Measurements from ENCODE around the gene COL27A1.

Gene COL27A1

GRCh38 chr9:114339130-114339908 is 184.0 kb downstream of the COL27A1 start:
- peak; percentile 47 to 50 for DNase-seq (ENCODE audit: low read depth in 2 of 2)

- DNase-seq (ENCODE audit: low read depth in 2 of 2), result no peak
Observed at GRCh38 chr9:114341152-114341830, 186.0 kb downstream of the COL27A1 start.

GRCh38 chr9:114341991-114342390 is 186.7 kb downstream of the COL27A1 start:
- DNase-seq (ENCODE audit: low read depth in 2 of 2), result no peak

- DNase-seq (ENCODE audit: low read depth in 2 of 2), result no peak
Observed at GRCh38 chr9:114342755-114343440, 187.6 kb downstream of the COL27A1 start.

- no peak for DNase-seq (ENCODE audit: low read depth in 2 of 2)
Observed at GRCh38 chr9:114343471-114344187, 188.3 kb downstream of the COL27A1 start.

- DNase-seq (ENCODE audit: low read depth in 2 of 2), result no peak
Observed at GRCh38 chr9:114344188-114344566, 188.8 kb downstream of the COL27A1 start.

- no peak for DNase-seq (ENCODE audit: low read depth in 2 of 2)
Observed at GRCh38 chr9:114344692-114345091, 189.4 kb downstream of the COL27A1 start.

- DNase-seq (ENCODE audit: low read depth in 2 of 2), result no peak
Observed at GRCh38 chr9:114345493-114346065, 190.2 kb downstream of the COL27A1 start.

GRCh38 chr9:114346146-114346545 is 190.8 kb downstream of the COL27A1 start:
- DNase-seq (ENCODE audit: low read depth in 2 of 2), result no peak

GRCh38 chr9:114347675-114348074 is 192.3 kb downstream of the COL27A1 start:
- DNase-seq (ENCODE audit: low read depth in 2 of 2), result no peak

GRCh38 chr9:114348261-114348905 is 193.0 kb downstream of the COL27A1 start:
- no peak for DNase-seq (ENCODE audit: low read depth in 2 of 2)

- DNase-seq (ENCODE audit: low read depth in 2 of 2), result peak; percentile 87 to 90
Observed at GRCh38 chr9:114348906-114349482, 193.7 kb downstream of the COL27A1 start.

- no peak for DNase-seq (ENCODE audit: low read depth in 2 of 2)
Observed at GRCh38 chr9:114349713-114350480, 194.6 kb downstream of the COL27A1 start.

- no peak for DNase-seq (ENCODE audit: low read depth in 2 of 2)
Observed at GRCh38 chr9:114350636-114351401, 195.5 kb downstream of the COL27A1 start.

GRCh38 chr9:114351932-114352331 is 196.6 kb downstream of the COL27A1 start:
- DNase-seq (ENCODE audit: low read depth in 2 of 2), result no peak

GRCh38 chr9:114355821-114356220 is 200.5 kb downstream of the COL27A1 start:
- DNase-seq (ENCODE audit: low read depth in 2 of 2), result no peak

GRCh38 chr9:114356792-114357191 is 201.5 kb downstream of the COL27A1 start:
- DNase-seq (ENCODE audit: low read depth in 2 of 2), result no peak

GRCh38 chr9:114357360-114357759 is 202.0 kb downstream of the COL27A1 start:
- DNase-seq (ENCODE audit: low read depth in 2 of 2), result no peak

GRCh38 chr9:114357911-114358328 is 202.6 kb downstream of the COL27A1 start:
- DNase-seq (ENCODE audit: low read depth in 2 of 2), result no peak

Data from stimulated activated CD8-positive, alpha-beta memory T cell treated with anti-CD3 and anti-CD28 coated beads, Interleukin-2, amount 100 ng/mL, for 48 hours (primary cell).